Small intestine (tissue), 7 donors: ENCODE results near the gene RTL5. TPM values are rescaled to one million over a fixed set of nuclear protein-coding genes. Genes with fewer than 3 reads are reported as not detected.

ENCODE experiments used
- DNase-seq, 2 donors: peaks; one replicate each; pipeline versions ENCODE4 v3.0.0 to v3.0.0-alpha.2; 2013
- FAIRE-seq: peaks from 2 replicates; lab custom pipeline; 2012; peaks lifted over from hg19 to GRCh38; lab: Jason Lieb, UNC
- H3K27ac ChIP-seq, 3 donors: one replicate each; pipeline ENCODE4 v1.5.1; 2013; ENCODE audit warnings: low read length in 2 of 3, mild to moderate bottlenecking in 2 of 3, control low read depth in 1 of 3, inconsistent platforms in 1 of 3, low read depth in 1 of 3, moderate library complexity in 1 of 3
- H3K27me3 ChIP-seq, 3 donors: one replicate each; pipeline ENCODE4 v1.6.1; 2013; ENCODE audit warnings: low read length in 3 of 3, inconsistent platforms in 1 of 3; ENCODE audit not compliant: control insufficient read depth in 3 of 3, insufficient read depth in 3 of 3
- H3K36me3 ChIP-seq, 3 donors: one replicate each; pipeline ENCODE4 v1.6.1; 2013; ENCODE audit warnings: low read length in 3 of 3, inconsistent platforms in 1 of 3, low read depth in 1 of 3, mild to moderate bottlenecking in 1 of 3, moderate library complexity in 1 of 3; ENCODE audit not compliant: control insufficient read depth in 3 of 3, insufficient read depth in 2 of 3
- H3K4me1 ChIP-seq, 3 donors: one replicate each; pipeline ENCODE4 v1.6.1; 2013; ENCODE audit warnings: low read length in 2 of 3, inconsistent platforms in 1 of 3, low read depth in 1 of 3, mild to moderate bottlenecking in 1 of 3, moderate library complexity in 1 of 3; ENCODE audit not compliant: control insufficient read depth in 3 of 3, insufficient read depth in 2 of 3
- H3K4me3 ChIP-seq, 3 donors: one replicate each; pipeline ENCODE4 v1.5.1; 2013; ENCODE audit warnings: low read length in 3 of 3, control low read depth in 1 of 3, inconsistent platforms in 1 of 3, low read depth in 1 of 3, mild to moderate bottlenecking in 1 of 3, moderate library complexity in 1 of 3
- H3K9me3 ChIP-seq, 2 donors: one replicate each; pipeline ENCODE4 v1.6.1; 2013; ENCODE audit warnings: low read depth in 1 of 2, low read length in 1 of 2; ENCODE audit not compliant: control insufficient read depth in 2 of 2, insufficient read depth in 1 of 2
- WGBS, 3 donors: extraction: QIAGEN DNeasy Blood & Tissue Kit; methylation state at CpG; one replicate each; pipeline ENCODE4 v1.1.7; 2013; 5-methylcytosine and 5-hydroxymethylcytosine counted together
- polyA plus RNA-seq, 4 donors: library from polyadenylated mRNA; stranded (reverse) in 3 of 4; unstranded in 1 of 4; fragments of 200-250 nt in 3 of 4; fragments of 120-200 nt in 1 of 4; gene quantifications; one replicate each; pipeline versions ENCODE4 v1.2.1 to v1.2.3, GENCODE V29; 2013
- donor health status: healthy with polysubstance abuse.
- donor health status: control.
- donor health status: control.
- donor health status: Bipolar disorder and iron deficiency.
- donor health status: healthy.

The RTL5 gene
- polyA plus RNA-seq, 4 donors, result 0.22 to 4.6 (median 1.1) TPM

DNA sequence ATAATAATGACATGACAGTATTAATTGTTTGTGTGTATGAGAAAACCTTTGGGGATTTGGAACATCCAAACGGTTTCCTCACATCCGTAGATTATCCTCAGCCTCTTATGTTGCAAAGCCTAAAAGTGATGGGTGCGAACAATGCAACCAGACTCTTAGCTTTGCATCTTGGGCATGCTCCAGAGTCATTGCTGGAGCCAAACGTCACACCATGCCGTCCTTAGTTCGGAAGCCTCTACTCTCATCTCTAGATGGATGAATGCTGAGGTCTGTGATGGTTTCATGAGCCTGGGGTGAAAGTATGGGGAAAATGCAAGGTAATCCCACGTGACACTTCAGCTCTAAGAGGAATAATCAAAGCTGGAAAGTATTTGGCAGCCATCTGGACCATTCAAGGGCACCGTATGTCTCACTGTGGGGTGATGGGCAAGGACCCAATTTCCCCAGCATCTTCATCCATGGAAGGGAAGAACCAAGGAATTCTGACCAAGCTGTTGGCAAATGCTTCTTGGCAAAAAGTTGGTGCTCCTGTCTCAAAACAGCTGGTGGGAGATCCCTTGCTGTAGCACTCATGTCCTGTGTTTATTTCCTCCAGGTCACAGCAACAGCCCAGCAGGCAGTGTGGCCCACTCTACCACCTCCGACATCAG lies 6.3 kb upstream of the RTL5 start:
- Histone ChIP-seq H3K4me3 (no peak overlapping the region), H3K9me3 (no peaks in the 10 kb centered on the region), H3K4me1 (no peaks in the 10 kb centered on the region), H3K27me3 (peaks cover 0 to 14% (median 0%) of the 10 kb centered on the region in 3 donors), H3K36me3 (peaks cover 0 to 2% (median 0%) of the 10 kb centered on the region in 3 donors), H3K27ac (no peak overlapping the region)
- 74 to 88% (median 78%) methylated on average over 9 of the region's 9 CpGs for WGBS, 3 donors
- FAIRE-seq (no peak), DNase-seq (no peak)

DNA sequence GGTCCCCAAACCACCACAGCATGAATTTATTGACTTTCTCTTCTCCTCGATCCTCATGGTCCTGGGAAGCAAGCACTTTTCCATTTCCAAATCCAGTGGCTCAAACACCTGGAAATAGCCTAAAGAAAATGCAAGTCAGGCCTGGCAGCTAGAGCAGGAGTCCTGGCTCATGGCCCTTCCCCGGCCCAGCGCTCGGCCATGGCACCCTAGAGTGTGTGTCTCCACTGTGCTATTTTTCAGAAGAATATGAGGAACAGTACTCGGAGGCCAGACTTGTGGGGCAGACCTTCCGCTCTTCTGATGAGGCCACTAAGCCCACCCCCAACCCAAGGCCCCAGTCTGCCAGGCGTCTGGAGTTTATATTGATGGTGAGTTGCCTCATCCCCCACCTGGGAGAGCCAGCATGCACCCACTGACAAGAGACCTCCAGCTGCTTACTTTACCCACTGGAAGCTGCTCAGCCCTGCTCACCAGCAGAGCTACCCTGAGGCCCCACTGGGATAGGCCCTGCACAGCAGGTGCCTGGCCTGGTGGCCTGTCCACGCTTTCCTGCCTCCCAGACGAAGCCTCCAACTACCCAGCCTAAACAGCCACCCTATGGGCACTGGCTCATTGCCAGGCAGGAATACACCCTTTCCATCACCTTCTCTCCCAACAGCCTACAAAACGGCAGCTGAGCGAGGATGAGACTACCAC lies 2.3 kb upstream of the RTL5 start:
- no peak overlapping the region for H3K27ac ChIP-seq
- H3K27me3 ChIP-seq, result peaks cover 3 to 28% (median 3%) of the 10 kb centered on the region in 3 donors
- peaks cover 0 to 3% (median 0%) of the 10 kb centered on the region in 3 donors for H3K36me3 ChIP-seq
- peaks cover 0 to 7% (median 0%) of the 10 kb centered on the region in 3 donors for H3K4me1 ChIP-seq
- no peak overlapping the region for H3K4me3 ChIP-seq
- DNase-seq (no peak), FAIRE-seq (no peak)
- 82 to 94% (median 93%) methylated on average over 11 of the region's 11 CpGs for WGBS, 3 donors
- H3K9me3 ChIP-seq, result no peaks in the 10 kb centered on the region

DNA sequence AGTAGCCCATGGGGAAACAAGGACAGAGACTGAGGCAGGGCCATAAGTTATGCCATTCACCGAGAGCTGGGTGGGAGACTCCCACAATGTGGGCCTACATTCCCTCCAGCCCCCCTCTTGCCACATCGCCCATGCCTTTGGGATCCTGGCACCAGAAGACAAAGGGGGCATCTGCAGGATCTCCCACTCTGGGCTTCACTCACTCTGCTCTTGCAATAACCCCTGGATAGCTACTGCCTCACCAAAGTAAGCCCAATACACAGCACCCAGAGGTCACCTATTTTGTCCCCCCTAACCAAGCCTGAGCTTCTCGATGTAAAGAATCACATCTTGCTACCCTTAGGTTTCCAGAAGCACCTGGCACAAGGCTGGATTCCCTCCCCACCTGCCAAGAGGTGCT lies 741 bp upstream of the RTL5 start:
- no peak for FAIRE-seq
- peaks cover 3 to 28% (median 3%) of the 10 kb centered on the region in 3 donors for H3K27me3 ChIP-seq
- H3K27ac ChIP-seq, result peak overlapping the region in 1 of 3 donors; percentile 25
- no peaks in the 10 kb centered on the region for H3K9me3 ChIP-seq
- H3K36me3 ChIP-seq, result peaks cover 0 to 3% (median 0%) of the 10 kb centered on the region in 3 donors
- DNase-seq, result no peak
- 69 to 84% (median 73%) methylated on average over 3 of the region's 3 CpGs for WGBS, 3 donors
- H3K4me1 ChIP-seq, result peaks cover 0 to 7% (median 0%) of the 10 kb centered on the region in 3 donors
- no peak overlapping the region for H3K4me3 ChIP-seq

DNA sequence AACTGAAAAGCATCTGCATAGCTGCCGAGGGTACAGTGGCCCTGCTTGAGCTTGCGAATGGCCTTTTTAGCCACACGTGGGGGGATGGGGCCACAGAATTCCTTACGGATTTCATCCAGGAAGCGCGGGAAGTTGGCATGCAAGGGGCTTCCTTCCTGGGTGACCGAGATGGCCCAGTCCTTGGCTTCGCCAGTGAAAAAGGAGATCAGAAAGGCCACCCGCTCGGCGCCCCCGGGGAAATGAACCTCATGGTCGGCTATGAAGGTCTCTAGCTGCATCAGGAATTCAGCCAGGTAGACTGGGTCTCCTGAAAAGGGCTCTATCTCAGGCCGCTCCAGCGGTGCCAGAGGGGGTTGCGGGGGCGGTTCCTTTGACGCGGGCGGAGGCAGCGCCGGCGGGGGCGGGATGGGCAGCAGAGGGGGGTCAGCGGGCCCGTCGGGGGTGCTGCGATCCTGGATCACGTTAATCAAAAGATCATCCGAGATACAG lies 909 bp downstream of the RTL5 start:
- H3K4me3 ChIP-seq, result peak overlapping the region in 1 of 3 donors; percentile 41
- no peaks in the 10 kb centered on the region for H3K9me3 ChIP-seq
- H3K27me3 ChIP-seq, result peaks cover 3 to 20% (median 3%) of the 10 kb centered on the region in 3 donors
- FAIRE-seq (no peak), DNase-seq (no peak)
- H3K36me3 ChIP-seq, result peaks cover 0 to 3% (median 0%) of the 10 kb centered on the region in 3 donors
- WGBS, 3 donors, result 31 to 53% (median 40%) methylated on average over 15 to 30 of the region's 30 CpGs
- H3K27ac ChIP-seq, result no peak overlapping the region
- H3K4me1 ChIP-seq, result peaks cover 0 to 14% (median 3%) of the 10 kb centered on the region in 3 donors

DNA sequence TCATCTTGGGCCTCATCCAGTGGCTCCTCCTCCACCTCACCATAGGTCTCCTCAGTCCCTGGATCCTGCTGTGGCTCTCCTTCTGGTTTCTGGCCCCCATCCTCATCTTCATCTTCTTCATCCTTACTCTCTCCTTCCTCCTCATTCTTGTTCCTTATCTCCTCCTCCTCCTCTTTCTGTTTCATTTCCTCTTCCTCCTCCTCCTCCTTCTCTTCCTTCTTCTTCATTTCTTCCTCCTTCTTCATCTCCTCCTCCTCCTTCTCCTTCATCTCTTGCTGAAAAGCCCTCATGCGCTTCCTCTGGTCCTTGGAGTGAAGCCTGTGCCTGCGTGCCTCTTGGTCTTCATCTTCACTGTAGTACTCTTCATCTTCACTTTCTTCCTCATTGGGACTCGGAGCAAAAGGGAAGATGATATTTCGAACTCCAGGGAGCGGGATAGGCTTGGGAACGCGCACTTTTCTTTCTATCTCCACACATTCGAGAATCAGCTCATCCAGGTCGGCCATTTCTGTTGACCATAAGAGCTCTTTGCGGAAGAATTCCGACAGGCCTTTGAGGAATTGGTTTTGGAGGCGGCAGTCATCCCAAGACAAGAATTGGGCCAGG lies 1.5 kb downstream of the RTL5 start:
- peaks cover 0 to 17% (median 3%) of the 10 kb centered on the region in 3 donors for H3K4me1 ChIP-seq
- H3K27ac ChIP-seq, result no peak overlapping the region
- peaks cover 3 to 20% (median 3%) of the 10 kb centered on the region in 3 donors for H3K27me3 ChIP-seq
- peak overlapping the region in 1 of 3 donors; percentile 41 for H3K4me3 ChIP-seq
- FAIRE-seq, result no peak
- DNase-seq, result no peak
- 90 to 91% (median 91%) methylated on average over 12 of the region's 12 CpGs for WGBS, 3 donors
- H3K9me3 ChIP-seq, result no peaks in the 10 kb centered on the region
- peaks cover 0 to 3% (median 0%) of the 10 kb centered on the region in 3 donors for H3K36me3 ChIP-seq

DNA sequence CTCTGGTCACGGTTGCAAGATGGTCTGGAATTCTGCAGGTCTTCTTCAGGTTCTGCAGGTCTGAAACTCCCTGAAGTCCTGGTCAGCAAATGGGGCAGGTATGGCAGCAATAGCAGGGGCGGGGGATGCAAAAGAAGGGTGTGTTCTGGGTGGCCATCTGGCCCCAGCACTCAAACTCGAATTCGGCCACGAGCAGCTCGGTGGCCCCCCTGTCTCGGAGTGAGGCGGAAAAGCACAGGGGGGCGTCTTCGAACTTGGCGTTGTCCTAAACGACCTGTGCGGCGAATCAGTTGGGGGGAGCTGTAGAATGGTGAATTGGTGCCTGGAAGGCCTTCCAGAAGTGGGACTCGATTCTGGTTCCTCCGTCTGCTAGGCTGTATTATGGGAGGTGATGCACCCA lies 2.1 kb downstream of the RTL5 start:
- no peak overlapping the region for H3K27ac ChIP-seq
- H3K4me1 ChIP-seq, result peaks cover 0 to 18% (median 3%) of the 10 kb centered on the region in 3 donors
- whole genome bisulfite sequencing, 3 donors, result 92 to 95% (median 94%) methylated on average over 16 of the region's 16 CpGs
- peaks cover 3 to 20% (median 3%) of the 10 kb centered on the region in 3 donors for H3K27me3 ChIP-seq
- H3K36me3 ChIP-seq, result peaks cover 0 to 3% (median 0%) of the 10 kb centered on the region in 3 donors
- H3K9me3 ChIP-seq, result no peaks in the 10 kb centered on the region
- H3K4me3 ChIP-seq, result no peak overlapping the region
- DNase-seq (no peak), FAIRE-seq (no peak)

DNA sequence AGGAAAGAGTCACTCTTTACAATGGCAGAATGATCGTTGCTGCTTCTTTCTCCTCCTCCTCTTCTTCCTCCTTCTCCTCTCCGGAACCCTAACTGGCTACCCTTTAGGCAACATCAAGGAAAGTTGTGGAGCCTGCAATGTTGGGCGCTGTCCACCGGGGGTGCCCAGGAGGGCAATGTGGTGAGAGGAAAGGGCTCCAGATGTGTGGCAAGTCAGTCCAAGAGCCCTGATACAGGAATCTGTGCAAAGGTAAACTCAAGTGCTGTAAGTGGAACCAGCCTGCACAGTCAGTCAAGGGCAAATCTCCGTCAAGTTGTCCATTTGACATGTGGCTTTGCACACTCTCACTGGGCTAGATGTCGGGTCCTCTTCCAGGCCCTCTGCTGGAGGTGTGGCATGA lies 2.8 kb downstream of the RTL5 start:
- Histone ChIP-seq H3K27me3 (peaks cover 3 to 19% (median 3%) of the 10 kb centered on the region in 3 donors), H3K4me3 (no peak overlapping the region), H3K27ac (no peak overlapping the region), H3K9me3 (no peaks in the 10 kb centered on the region), H3K4me1 (peaks cover 0 to 23% (median 3%) of the 10 kb centered on the region in 3 donors), H3K36me3 (peaks cover 0 to 3% (median 0%) of the 10 kb centered on the region in 3 donors)
- FAIRE-seq (no peak), DNase-seq (peak in 1 of 2 donors; percentile 7)
- 48 to 68% (median 64%) methylated on average over 5 to 6 of the region's 6 CpGs for WGBS, 3 donors
